Embryonic facial prominence (tissue), 1 donor: ENCODE results near the gene SND1.
"Not testable (repeated sequence)": the region's sequence is repeated elsewhere in the genome, so short reads cannot be mapped to it uniquely, and the experiment has no call there.

Experiments
- DNase-seq: peaks from one replicate; pipeline ENCODE4 v3.0.0-alpha.2; 2016; ENCODE audit errors: extremely low spot score

SND1 gene

DNA sequence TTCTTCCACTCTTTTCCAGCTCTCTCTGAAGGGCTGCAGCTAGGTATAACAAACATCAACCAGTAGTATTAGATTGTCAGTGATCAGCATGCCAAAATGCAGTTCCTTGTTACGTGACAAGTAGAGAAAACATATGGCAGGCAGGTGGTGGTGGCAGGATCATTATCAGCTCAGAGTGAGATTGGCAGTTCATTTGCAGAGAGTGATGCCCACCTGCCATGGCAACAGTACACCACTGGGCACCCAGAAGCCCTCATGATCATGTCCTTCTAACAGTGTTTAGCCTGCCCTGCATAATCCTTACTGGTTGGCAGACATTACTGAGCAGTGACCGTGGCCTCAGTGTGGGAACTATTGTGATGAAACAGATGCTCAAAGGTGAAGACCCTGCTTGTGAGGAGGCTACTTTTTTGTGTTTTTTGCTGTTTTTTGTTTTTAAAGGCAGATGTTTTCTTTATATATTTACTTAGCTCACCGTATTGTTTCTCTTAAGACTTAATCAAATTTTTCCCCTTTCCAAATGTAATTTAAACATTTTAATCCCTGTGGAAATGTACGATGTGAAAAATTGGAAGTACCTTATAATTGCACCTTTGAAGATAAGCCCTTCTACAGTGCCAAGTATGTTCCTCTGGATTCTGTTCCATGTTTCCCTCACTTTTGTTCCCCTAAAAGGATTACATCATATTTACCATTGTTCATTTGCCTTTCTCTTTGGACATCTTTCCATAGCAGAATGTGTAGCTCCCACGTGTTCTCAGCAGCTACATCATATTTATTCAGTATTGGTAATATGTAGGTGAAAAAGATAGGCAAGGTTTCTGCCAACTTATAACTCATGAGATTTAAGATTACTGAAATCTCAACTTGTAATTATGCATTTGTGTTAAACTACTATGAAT lies 179.6 kb downstream of the SND1 start:
- DNase-seq: no peak

- no peak for DNase-seq
Observed at GRCh38 chr7:127832592-127832991, 180.6 kb downstream of the SND1 start.

DNA sequence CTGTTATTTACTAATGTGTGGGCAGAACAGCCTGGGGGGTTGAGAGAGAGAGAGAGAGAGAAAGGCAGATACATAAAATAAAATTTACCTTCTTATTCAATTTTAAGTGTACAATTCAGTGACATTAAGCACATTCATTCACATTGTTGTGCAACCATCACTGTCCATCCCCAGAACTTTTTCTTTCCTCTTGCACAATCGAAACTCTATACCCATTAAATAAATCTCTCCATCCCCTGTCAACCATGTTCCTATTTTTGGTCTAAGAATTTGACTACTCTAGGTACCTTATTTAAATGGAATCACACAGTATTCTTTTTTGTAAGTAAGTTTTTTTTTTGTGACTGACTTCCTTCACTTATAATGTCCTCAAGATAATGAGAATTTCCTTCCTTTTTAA lies 181.6 kb downstream of the SND1 start:
- DNase-seq: no peak

DNA sequence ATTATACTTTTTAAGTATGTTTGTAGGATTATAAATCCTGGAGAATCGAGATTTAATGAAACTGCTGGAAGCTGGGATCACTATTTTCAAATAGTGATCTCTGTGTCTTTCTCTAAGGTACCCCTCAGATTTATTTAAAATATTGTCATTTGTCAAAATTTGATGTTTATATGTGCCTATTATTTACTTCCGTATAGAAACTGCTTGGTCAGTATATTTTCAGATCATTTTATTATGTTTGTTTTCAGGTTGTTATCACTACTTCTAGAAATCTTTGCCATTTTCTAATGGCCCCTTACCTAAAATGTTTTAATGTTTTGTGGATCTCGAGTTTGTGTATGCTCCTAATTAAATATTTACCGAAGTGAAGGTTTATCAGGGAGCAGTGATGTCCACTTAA lies 183.7 kb downstream of the SND1 start:
- no peak for DNase-seq

GRCh38 chr7:127837816-127838410 lies 185.9 kb downstream of the SND1 start:
- DNase-seq: not testable (repeated sequence)

DNA sequence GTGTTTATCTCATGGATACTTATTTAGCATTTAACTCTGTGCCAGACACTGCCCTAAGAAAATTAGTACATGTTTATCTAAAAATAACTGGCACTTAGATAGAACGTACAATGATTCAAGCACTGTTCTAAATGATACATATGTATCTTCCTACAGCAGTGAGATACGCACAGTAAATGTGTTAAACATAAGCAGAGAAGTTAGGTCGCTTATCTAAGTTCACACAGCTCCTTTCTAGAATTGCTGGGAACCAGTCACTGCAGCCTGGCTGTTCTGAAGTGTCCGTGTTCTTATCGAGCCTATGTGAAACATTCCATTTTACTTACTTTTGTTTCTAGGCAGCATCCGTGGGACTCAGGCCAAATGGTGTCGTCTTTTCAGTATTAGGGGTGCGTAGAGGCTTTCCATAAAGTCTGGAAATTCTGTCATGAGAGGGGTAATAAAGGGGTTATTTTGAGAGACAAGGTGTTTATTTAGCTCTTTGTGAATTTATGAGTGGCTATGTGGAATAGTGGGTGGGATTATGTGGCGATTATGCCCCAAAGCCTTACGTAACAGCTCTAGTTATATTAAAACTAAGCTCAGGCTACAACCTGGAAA lies 186.9 kb downstream of the SND1 start:
- no peak for DNase-seq

GRCh38 chr7:127840226-127840951 lies 188.4 kb downstream of the SND1 start:
- no peak for DNase-seq

DNA sequence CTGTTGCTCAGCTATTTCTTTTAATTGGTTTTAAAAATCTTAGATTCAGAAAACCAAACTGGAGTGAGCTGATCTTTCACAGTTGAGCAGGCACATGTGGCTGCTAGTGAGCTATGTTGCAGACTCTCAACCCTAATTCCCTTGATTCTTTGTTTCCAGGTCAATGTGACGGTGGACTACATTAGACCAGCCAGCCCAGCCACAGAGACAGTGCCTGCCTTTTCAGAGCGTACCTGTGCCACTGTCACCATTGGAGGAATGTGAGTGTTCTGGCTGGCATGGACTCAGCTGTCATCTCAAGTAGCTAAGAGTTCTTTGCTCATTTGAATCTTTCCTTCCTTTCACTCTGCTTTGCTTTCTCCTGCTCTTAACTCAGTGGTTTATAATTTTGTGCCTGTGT lies 192.2 kb downstream of the SND1 start:
- DNase-seq: no peak

- no peak for DNase-seq
Observed at GRCh38 chr7:127844707-127845331, 192.8 kb downstream of the SND1 start.

- DNase-seq: no peak
Observed at GRCh38 chr7:127845522-127846214, 193.7 kb downstream of the SND1 start.

GRCh38 chr7:127847641-127848040 lies 195.6 kb downstream of the SND1 start:
- DNase-seq: no peak

GRCh38 chr7:127848241-127848640 lies 196.2 kb downstream of the SND1 start:
- no peak for DNase-seq

DNA sequence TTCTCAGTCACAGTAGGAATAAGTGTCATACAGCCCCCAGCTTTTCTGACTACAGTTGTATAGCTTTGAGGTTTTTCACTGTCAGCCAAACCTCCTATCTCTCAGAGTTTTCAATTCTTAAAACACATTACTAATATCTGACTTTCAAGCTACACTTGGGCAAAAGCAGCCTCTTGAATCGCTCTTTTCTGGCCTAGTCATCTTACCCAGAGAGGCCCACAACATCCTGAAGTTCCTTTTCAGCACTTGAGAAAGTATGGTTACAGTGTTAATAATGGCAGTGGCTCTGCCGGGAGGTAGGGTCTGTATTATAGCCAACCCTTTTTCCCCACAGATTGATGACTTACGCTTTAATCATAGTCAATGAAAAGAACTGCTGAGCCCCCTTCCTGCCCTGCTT lies 198.2 kb downstream of the SND1 start:
- no peak for DNase-seq

DNA sequence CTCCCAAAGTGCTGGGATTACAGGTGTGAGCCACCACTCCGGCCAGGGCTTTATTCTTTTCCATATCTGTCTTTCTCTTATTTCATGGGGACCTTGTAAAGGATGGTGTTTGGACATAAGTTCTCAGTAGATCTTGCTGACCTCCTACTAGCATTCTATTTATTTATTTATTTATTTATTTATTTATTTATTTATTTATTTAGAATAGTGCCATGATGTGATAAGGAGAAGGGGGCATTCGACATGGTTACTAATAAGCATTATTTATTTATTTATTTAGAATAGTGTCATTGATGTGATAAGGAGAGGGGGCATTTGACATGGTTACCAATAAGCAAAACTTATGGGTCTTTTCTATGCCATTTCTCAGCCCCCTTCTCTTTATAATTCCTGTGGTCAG lies 202.4 kb downstream of the SND1 start:
- DNase-seq: no peak

- no peak for DNase-seq
Observed at GRCh38 chr7:127857464-127857841, 205.5 kb downstream of the SND1 start.

GRCh38 chr7:127858091-127858914 lies 206.3 kb downstream of the SND1 start:
- no peak for DNase-seq

DNA sequence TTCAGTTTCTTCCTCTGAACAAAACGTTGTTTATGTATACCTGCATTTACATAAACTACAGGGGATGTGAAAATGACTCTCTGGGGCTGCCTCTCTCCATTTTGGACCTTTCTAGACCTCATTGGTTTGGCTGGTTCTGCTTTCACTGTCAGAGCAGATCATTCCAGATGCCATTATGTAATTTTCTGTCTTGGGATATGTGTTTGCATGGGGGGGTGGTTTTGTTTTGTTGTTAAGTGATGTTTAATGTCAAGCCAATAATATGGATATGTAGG lies 206.9 kb downstream of the SND1 start:
- DNase-seq: no peak

- DNase-seq: no peak
Observed at GRCh38 chr7:127859330-127859729, 207.3 kb downstream of the SND1 start.

GRCh38 chr7:127862525-127862924 lies 210.5 kb downstream of the SND1 start:
- no peak for DNase-seq

DNA sequence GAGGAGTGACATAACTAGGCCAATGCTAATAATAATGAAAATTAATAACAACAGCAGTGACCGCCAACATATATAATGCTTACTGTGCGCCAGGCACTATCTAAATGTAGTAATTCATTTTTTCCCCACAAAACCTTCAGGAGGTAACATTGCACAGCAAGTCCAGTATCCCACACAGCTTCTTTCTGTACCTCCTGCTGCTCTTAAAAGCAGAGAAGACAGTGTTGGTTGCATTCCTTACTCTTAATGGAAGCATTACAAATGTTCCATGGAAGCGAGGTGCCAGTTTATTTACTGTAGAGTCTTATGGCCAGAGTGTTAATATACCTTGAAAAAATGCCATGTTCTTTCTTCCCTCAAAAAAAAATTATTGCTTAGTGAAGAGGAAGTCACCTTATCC lies 211.1 kb downstream of the SND1 start:
- DNase-seq: no peak

GRCh38 chr7:127865466-127865865 lies 213.5 kb downstream of the SND1 start:
- no peak for DNase-seq
